Lung (tissue), 12 donors: ENCODE measurements around the gene DUOX1. TPM values are rescaled to one million over a fixed set of nuclear protein-coding genes. Genes with fewer than 3 reads are reported as not detected.

ENCODE experiments used
- ATAC-seq: fragments of 200-7000 bp; cut with Tn5 transposase; one replicate; pipeline ENCODE4 v1.9.1; 2020; ENCODE audit warnings: moderate number of reproducible peaks; ENCODE audit not compliant: insufficient read depth, low FRiP score
- DNase-seq, 3 donors: peaks; one replicate each; pipeline ENCODE4 v3.0.0-alpha.2; 2013 to 2017
- H3K27ac ChIP-seq, 2 donors: one replicate each; pipeline ENCODE4 v1.5.1; 2013; ENCODE audit warnings: mild to moderate bottlenecking in 2 of 2, moderate library complexity in 2 of 2, control low read depth in 1 of 2, inconsistent platforms in 1 of 2, low read depth in 1 of 2, low read length in 1 of 2
- H3K27me3 ChIP-seq, 3 donors: one replicate each; pipeline ENCODE4 v1.5.1; 2013; ENCODE audit warnings: low read length in 2 of 3; ENCODE audit not compliant: control insufficient read depth in 3 of 3, insufficient read depth in 3 of 3
- H3K36me3 ChIP-seq, 4 donors: one replicate each; pipeline ENCODE4 v1.5.1; 2013; ENCODE audit warnings: low read length in 4 of 4, mild to moderate bottlenecking in 1 of 4, moderate library complexity in 1 of 4; ENCODE audit not compliant: control insufficient read depth in 4 of 4, insufficient read depth in 4 of 4
- H3K4me1 ChIP-seq, 5 donors: one replicate each; pipeline ENCODE4 v1.5.1; 2013; ENCODE audit warnings: low read length in 5 of 5, mild to moderate bottlenecking in 2 of 5, moderate library complexity in 1 of 5; ENCODE audit not compliant: control insufficient read depth in 5 of 5, insufficient read depth in 5 of 5
- H3K4me3 ChIP-seq: one replicate; pipeline ENCODE4 v1.5.1; 2013; ENCODE audit warnings: mild to moderate bottlenecking, control low read depth, moderate library complexity
- H3K9ac ChIP-seq, 2 donors: one replicate each; pipeline ENCODE4 v1.5.1; 2013; ENCODE audit warnings: low read length in 2 of 2, control low read depth in 1 of 2; ENCODE audit not compliant: insufficient read depth in 1 of 2
- H3K9me3 ChIP-seq, 4 donors: one replicate each; pipeline ENCODE4 v1.5.1; 2013; ENCODE audit warnings: low read length in 3 of 4, mild to moderate bottlenecking in 1 of 4, moderate library complexity in 1 of 4; ENCODE audit not compliant: control insufficient read depth in 4 of 4, insufficient read depth in 3 of 4
- CTCF ChIP-seq: IDR thresholded peaks from 2 replicates; pipeline ENCODE4 v1.5.1; 2012; ENCODE audit warnings: mild to moderate bottlenecking; ENCODE audit errors: control extremely low read depth, extremely low read depth
- WGBS, 2 donors: extraction: QIAGEN DNeasy Blood & Tissue Kit; methylation state at CpG; one replicate each; pipeline ENCODE4 v1.1.7; 2013; 5-methylcytosine and 5-hydroxymethylcytosine counted together
- polyA plus RNA-seq, 2 donors: library from polyadenylated mRNA; stranded (reverse); fragments of 200-250 nt; gene quantifications; one replicate each; pipeline ENCODE4 v1.2.1, GENCODE V29; 2013
- total RNA-seq, 2 donors: library from RNA; depleted of rRNA in 1 of 2; stranded (reverse); fragments of >200 nt in 1 of 2; gene quantifications; one replicate each; pipeline ENCODE4 v1.2.1, GENCODE V29; 2014 to 2021
- donor health status: control.
- donor health status: control.
- donor health status: Bipolar disorder and iron deficiency.
- donor health status: healthy.
- donor health status: DM: yes; HTN: yes; CAD: no.

Gene DUOX1
- total and polyA plus RNA-seq, 4 donors = 61.7 to 363 (median 115) TPM

- WGBS, 2 donors = 90 to 98% methylated on average over 5 of the region's 5 CpGs
- DNase-seq = no peak
Measured at GRCh38 chr15:45118996-45119395, 10.8 kb upstream of the DUOX1 start.

GRCh38 chr15:45120081-45120972, 9.5 kb upstream of the DUOX1 start:
- no peak for DNase-seq
- TF ChIP-seq CTCF = no peak
- Histone ChIP-seq H3K4me3 (no peak overlapping the region), H3K4me1 (peaks cover 0 to 11% (median 0%) of the 10 kb centered on the region in 5 donors), H3K27ac (no peak overlapping the region), H3K9me3 (peaks cover 0 to 10% (median 0%) of the 10 kb centered on the region in 4 donors), H3K36me3 (peaks cover 0 to 3% (median 0%) of the 10 kb centered on the region in 4 donors), H3K27me3 (peaks cover 3 to 33% (median 31%) of the 10 kb centered on the region in 3 donors), H3K9ac (no peak overlapping the region)
- WGBS, 2 donors = 94% methylated on average over 10 of the region's 10 CpGs
- ATAC-seq = no peak

More at GRCh38 chr15:45118996-45119395, 10.8 kb upstream of the DUOX1 start:
- H3K36me3 ChIP-seq = peaks cover 0 to 3% (median 0%) of the 10 kb centered on the region in 4 donors
- TF ChIP-seq CTCF = no peak
- H3K9me3 ChIP-seq = peaks cover 0 to 15% (median 0%) of the 10 kb centered on the region in 4 donors
- no peak overlapping the region for H3K9ac ChIP-seq
- H3K4me1 ChIP-seq = peaks cover 0 to 13% (median 0%) of the 10 kb centered on the region in 5 donors
- H3K27me3 ChIP-seq = peaks cover 3 to 39% (median 37%) of the 10 kb centered on the region in 3 donors
- no peak overlapping the region for H3K4me3 ChIP-seq
- no peak for ATAC-seq
- no peak overlapping the region for H3K27ac ChIP-seq

DNA sequence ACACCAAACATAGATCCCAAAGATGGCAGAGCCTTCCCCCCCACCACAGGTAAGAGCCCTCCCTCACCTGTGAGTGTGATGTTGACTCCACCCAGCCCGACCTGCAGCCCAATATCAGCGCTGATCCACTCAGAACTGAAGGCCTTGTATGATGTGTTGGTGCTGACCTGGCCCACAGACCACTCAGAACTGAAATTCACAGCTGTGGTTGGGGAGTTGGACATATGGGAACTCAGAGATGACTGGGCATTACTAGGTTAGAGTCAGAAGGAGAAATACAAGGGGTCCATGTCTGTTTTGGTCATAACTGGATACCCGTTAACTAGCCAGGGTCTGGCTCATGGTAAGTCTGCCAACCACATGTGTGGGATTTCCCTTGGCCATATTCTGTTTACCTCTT, 8.8 kb upstream of the DUOX1 start:
- no peak for DNase-seq
- peaks cover 0 to 3% (median 0%) of the 10 kb centered on the region in 4 donors for H3K36me3 ChIP-seq
- no peak overlapping the region for H3K27ac ChIP-seq
- peaks cover 3 to 32% (median 31%) of the 10 kb centered on the region in 3 donors for H3K27me3 ChIP-seq
- peaks cover 0 to 11% (median 0%) of the 10 kb centered on the region in 5 donors for H3K4me1 ChIP-seq
- WGBS, 2 donors = 91 to 95% methylated on average over 3 of the region's 3 CpGs
- no peak for TF ChIP-seq CTCF
- no peak overlapping the region for H3K4me3 ChIP-seq
- H3K9ac ChIP-seq = no peak overlapping the region
- H3K9me3 ChIP-seq = peaks cover 0 to 10% (median 0%) of the 10 kb centered on the region in 4 donors
- no peak for ATAC-seq
